C4-2B (cell line): Measurements from ENCODE around the gene NOC2L.

Source experiments
- ZFX ChIP-seq: fragments of 450-650 bp; IDR thresholded peaks from 2 replicates; pipeline ENCODE4 v1.6.1; 2017
- TF ChIP-seq, protein P1 (sequence below): fragments of 450-650 bp; conservative IDR thresholded peaks from 2 replicates; pipeline ENCODE4 v1.5.1; 2017; ENCODE audit warnings: mild to moderate bottlenecking

DNA sequence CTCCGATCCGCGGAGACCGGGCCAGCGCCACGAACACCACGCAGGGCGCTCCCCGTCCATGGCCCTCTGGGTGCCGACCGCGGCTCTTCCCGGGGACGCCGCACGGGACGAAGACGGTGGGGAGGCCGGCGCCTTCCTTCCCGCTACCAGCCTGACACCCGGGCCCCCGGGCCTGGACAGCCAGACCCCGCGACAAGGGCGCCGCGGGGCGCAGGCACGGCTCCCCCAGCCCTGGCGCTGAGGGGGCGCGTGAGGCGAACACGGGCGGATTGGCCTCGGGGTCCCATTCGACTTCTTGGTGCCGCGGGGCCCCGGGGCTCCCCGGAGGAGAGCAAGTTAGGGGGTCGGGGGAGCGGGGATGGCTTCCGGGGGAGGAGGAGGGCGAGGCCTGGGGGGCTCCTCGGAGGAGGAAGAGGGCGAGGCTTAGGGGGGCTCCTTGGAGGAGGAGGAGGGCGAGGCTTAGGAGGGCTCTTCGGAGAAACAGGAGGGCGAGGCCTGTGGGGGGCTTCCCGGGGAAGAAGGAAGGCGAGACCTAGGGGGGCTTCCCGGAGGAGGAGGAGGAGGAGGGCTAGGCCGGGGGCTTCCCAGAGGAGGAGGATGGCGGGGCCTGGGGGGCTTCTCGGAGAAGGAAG lies 791 bp upstream of the NOC2L start:
- TF ChIP-seq, protein P1, sequence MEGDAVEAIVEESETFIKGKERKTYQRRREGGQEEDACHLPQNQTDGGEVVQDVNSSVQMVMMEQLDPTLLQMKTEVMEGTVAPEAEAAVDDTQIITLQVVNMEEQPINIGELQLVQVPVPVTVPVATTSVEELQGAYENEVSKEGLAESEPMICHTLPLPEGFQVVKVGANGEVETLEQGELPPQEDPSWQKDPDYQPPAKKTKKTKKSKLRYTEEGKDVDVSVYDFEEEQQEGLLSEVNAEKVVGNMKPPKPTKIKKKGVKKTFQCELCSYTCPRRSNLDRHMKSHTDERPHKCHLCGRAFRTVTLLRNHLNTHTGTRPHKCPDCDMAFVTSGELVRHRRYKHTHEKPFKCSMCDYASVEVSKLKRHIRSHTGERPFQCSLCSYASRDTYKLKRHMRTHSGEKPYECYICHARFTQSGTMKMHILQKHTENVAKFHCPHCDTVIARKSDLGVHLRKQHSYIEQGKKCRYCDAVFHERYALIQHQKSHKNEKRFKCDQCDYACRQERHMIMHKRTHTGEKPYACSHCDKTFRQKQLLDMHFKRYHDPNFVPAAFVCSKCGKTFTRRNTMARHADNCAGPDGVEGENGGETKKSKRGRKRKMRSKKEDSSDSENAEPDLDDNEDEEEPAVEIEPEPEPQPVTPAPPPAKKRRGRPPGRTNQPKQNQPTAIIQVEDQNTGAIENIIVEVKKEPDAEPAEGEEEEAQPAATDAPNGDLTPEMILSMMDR: no peak
- no peak for TF ChIP-seq ZFX
